ENCODE results near the gene SEMA5B. TPM values are rescaled to one million over a fixed set of nuclear protein-coding genes. Genes with fewer than 3 reads are reported as not detected.

The SEMA5B gene
- polyA plus RNA-seq, 1 of the 3 experiments (the other 2 are of a cell fraction) = 0.43 TPM

DNA sequence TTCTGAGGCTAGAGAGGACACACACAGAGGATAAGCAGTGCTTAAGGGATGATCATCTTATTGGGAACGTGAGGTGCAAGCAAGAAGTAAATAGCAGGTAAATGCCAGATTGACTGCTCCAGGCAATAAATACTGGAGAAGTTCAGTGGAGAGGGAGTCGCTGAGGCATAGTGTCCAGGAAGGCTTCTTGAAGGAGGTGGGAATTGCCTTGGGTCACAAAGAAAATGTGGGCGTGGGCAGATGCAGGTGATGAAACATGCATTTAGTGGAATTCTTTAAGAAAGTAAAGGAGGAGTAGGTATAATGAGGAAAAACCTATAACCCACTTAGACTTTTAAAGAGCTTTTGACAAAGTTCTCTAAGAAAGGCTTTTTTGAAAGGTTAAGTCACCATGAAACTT, 7.4 kb upstream of the SEMA5B start:
- Histone ChIP-seq H3K36me3 (replicated peaks in 1 of 2; ENCODE audit: control insufficient read depth in 1 of 2, insufficient read depth in 2 of 2, low read length in 1 of 2) (no peaks in the 10 kb centered on the region), H3K9me2 (no peaks in the 10 kb centered on the region), H3K9me3 (no peaks in the 10 kb centered on the region), H3K27ac (ENCODE audit: low read depth in 2 of 2, low read length in 1 of 2) (no peak overlapping the region), H3F3A (replicated peaks; ENCODE audit: insufficient read depth) (no peaks in the 10 kb centered on the region), H3K4me3 (ENCODE audit: low read depth in 2 of 2, low read length in 1 of 2) (no peak overlapping the region), H3K9ac (no peak overlapping the region), H3K4me2 (no peak overlapping the region), H3K4me1 (ENCODE audit: control insufficient read depth in 1 of 2, insufficient read depth in 2 of 2, low read depth in 1 of 2, low read length in 1 of 2) (peaks cover 0 to 6% of the 10 kb centered on the region in 2 experiments; a peak in 1 of 4 replicates), H2AFZ (ENCODE audit: low read depth) (no peak overlapping the region), H4K20me1 (ENCODE audit: insufficient read depth) (no peaks in the 10 kb centered on the region), H3K79me2 (ENCODE audit: insufficient read depth) (no peaks in the 10 kb centered on the region), H3K27me3 (ENCODE audit: insufficient read depth) (peaks cover 12% of the 10 kb centered on the region; the same call in 1 of the 2 replicates)
- DNase-seq = no peak
- WGBS (ENCODE audit: low lambda C conversion rate) = 65% methylated on average over 3 of the region's 3 CpGs
- CTCF ChIA-PET = interaction anchor here (2.2 kb wide), 1 partner anchor 93 kb away, joined by 9 read pairs; no protein-coding TSS in a partner anchor
- POLR2A ChIA-PET = no interaction called here
- no peak for TF ChIP-seq EZH2phosphoT487 (IDR thresholded peaks at IDR 0.05; ENCODE audit: borderline replicate concordance, low read depth)
- TF ChIP-seq USF1 (IDR thresholded peaks at IDR 0.05; ENCODE audit: borderline replicate concordance, low read depth) = no peak
- no peak for TF ChIP-seq RXRA (IDR thresholded peaks at IDR 0.05; ENCODE audit: borderline replicate concordance, low read depth)
- no peak for TF ChIP-seq CHD2 (IDR thresholded peaks at IDR 0.05; ENCODE audit: low read length, partially characterized antibody)
- TF ChIP-seq, protein P1, sequence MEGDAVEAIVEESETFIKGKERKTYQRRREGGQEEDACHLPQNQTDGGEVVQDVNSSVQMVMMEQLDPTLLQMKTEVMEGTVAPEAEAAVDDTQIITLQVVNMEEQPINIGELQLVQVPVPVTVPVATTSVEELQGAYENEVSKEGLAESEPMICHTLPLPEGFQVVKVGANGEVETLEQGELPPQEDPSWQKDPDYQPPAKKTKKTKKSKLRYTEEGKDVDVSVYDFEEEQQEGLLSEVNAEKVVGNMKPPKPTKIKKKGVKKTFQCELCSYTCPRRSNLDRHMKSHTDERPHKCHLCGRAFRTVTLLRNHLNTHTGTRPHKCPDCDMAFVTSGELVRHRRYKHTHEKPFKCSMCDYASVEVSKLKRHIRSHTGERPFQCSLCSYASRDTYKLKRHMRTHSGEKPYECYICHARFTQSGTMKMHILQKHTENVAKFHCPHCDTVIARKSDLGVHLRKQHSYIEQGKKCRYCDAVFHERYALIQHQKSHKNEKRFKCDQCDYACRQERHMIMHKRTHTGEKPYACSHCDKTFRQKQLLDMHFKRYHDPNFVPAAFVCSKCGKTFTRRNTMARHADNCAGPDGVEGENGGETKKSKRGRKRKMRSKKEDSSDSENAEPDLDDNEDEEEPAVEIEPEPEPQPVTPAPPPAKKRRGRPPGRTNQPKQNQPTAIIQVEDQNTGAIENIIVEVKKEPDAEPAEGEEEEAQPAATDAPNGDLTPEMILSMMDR (IDR thresholded peaks at IDR 0.05) = no peak
- TF ChIP-seq SMC3 (IDR thresholded peaks at IDR 0.05; ENCODE audit: low read depth, low read length) = no peak
- TF ChIP-seq YY1 (IDR thresholded peaks at IDR 0.05; ENCODE audit: low read depth) = no peak
- TF ChIP-seq FOSL2 (IDR thresholded peaks at IDR 0.05; ENCODE audit: borderline replicate concordance, low read depth) = no peak
- TF ChIP-seq JUND (IDR thresholded peaks at IDR 0.05) = no peak
- TF ChIP-seq MEF2A (IDR thresholded peaks at IDR 0.05; ENCODE audit: borderline replicate concordance, low read depth) = no peak
- TF ChIP-seq TEAD4 (IDR thresholded peaks at IDR 0.05; ENCODE audit: borderline replicate concordance, insufficient read depth) = no peak
- no peak for TF ChIP-seq ELF1 (IDR thresholded peaks at IDR 0.05)
- no peak for TF ChIP-seq NFIC (IDR thresholded peaks at IDR 0.05; ENCODE audit: borderline replicate concordance)
- TF ChIP-seq, protein P2, sequence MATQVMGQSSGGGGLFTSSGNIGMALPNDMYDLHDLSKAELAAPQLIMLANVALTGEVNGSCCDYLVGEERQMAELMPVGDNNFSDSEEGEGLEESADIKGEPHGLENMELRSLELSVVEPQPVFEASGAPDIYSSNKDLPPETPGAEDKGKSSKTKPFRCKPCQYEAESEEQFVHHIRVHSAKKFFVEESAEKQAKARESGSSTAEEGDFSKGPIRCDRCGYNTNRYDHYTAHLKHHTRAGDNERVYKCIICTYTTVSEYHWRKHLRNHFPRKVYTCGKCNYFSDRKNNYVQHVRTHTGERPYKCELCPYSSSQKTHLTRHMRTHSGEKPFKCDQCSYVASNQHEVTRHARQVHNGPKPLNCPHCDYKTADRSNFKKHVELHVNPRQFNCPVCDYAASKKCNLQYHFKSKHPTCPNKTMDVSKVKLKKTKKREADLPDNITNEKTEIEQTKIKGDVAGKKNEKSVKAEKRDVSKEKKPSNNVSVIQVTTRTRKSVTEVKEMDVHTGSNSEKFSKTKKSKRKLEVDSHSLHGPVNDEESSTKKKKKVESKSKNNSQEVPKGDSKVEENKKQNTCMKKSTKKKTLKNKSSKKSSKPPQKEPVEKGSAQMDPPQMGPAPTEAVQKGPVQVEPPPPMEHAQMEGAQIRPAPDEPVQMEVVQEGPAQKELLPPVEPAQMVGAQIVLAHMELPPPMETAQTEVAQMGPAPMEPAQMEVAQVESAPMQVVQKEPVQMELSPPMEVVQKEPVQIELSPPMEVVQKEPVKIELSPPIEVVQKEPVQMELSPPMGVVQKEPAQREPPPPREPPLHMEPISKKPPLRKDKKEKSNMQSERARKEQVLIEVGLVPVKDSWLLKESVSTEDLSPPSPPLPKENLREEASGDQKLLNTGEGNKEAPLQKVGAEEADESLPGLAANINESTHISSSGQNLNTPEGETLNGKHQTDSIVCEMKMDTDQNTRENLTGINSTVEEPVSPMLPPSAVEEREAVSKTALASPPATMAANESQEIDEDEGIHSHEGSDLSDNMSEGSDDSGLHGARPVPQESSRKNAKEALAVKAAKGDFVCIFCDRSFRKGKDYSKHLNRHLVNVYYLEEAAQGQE (IDR thresholded peaks at IDR 0.05; ENCODE audit: low read depth, low read length) = no peak
- no peak for TF ChIP-seq RFX5 (IDR thresholded peaks at IDR 0.05; ENCODE audit: low read length)
- no peak for TF ChIP-seq GABPA (IDR thresholded peaks at IDR 0.05; ENCODE audit: low read depth)
- TF ChIP-seq, protein P3, sequence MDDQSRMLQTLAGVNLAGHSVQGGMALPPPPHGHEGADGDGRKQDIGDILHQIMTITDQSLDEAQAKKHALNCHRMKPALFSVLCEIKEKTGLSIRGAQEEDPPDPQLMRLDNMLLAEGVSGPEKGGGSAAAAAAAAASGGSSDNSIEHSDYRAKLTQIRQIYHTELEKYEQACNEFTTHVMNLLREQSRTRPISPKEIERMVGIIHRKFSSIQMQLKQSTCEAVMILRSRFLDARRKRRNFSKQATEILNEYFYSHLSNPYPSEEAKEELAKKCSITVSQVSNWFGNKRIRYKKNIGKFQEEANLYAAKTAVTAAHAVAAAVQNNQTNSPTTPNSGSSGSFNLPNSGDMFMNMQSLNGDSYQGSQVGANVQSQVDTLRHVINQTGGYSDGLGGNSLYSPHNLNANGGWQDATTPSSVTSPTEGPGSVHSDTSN (IDR thresholded peaks at IDR 0.05) = no peak
- no peak for TF ChIP-seq NRF1 (IDR thresholded peaks at IDR 0.05; ENCODE audit: low read depth, low read length)
